Measurements from ENCODE around the gene BTBD9. TPM values are rescaled to one million over a fixed set of nuclear protein-coding genes. Genes with fewer than 3 reads are reported as not detected.

Gene BTBD9
- total and polyA plus RNA-seq, 2 of the 13 experiments (the other 11 are each of a cell fraction or from before 2014, with no cell fraction given), result 1.2 to 3.0 TPM

DNA sequence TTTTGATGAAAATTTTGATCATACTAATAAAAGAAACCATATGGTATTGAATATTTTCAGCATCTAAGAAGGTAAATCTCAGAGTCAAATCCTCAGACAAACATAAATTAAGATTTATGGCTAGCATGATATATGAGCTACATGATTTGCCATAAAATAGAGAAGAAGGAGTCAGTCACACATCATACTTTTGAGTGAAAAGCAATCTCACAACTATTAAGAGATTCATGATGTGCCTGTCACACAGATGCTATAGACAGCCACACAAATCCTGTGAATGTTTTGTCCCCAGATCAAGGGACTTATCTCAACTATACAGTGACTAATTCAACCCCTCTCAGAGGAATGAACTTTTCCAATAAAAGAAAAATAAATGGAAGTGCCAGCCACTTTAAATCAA lies 85.7 kb downstream of the BTBD9 start:
- POLR2A ChIA-PET, result no interaction called here
- TF ChIP-seq ZNF446 (CRISPR knock-in tag; IDR thresholded peaks at IDR 0.05), result no peak
- no peak for TF ChIP-seq GABPA (IDR thresholded peaks at IDR 0.05; ENCODE audit: low read depth, low read length)
- no peak for TF ChIP-seq GABPA (CRISPR knock-in tag; IDR thresholded peaks at IDR 0.05; ENCODE audit: low read depth)
- no peak for TF ChIP-seq SCMH1 (CRISPR knock-in tag; IDR thresholded peaks at IDR 0.05; ENCODE audit: borderline replicate concordance)
- TF ChIP-seq, protein P1, sequence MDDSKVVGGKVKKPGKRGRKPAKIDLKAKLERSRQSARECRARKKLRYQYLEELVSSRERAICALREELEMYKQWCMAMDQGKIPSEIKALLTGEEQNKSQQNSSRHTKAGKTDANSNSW (CRISPR knock-in tag; IDR thresholded peaks at IDR 0.05; ENCODE audit: borderline replicate concordance), result no peak
- no peak for TF ChIP-seq AGO2 (optimal IDR thresholded peaks at IDR 0.05; ENCODE audit: low read depth, low read length)
- TF ChIP-seq, protein P2, sequence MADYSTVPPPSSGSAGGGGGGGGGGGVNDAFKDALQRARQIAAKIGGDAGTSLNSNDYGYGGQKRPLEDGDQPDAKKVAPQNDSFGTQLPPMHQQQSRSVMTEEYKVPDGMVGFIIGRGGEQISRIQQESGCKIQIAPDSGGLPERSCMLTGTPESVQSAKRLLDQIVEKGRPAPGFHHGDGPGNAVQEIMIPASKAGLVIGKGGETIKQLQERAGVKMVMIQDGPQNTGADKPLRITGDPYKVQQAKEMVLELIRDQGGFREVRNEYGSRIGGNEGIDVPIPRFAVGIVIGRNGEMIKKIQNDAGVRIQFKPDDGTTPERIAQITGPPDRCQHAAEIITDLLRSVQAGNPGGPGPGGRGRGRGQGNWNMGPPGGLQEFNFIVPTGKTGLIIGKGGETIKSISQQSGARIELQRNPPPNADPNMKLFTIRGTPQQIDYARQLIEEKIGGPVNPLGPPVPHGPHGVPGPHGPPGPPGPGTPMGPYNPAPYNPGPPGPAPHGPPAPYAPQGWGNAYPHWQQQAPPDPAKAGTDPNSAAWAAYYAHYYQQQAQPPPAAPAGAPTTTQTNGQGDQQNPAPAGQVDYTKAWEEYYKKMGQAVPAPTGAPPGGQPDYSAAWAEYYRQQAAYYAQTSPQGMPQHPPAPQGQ (CRISPR knock-in tag; IDR thresholded peaks at IDR 0.05; ENCODE audit: borderline replicate concordance), result no peak
- Histone ChIP-seq H3K4me1 (ENCODE audit: insufficient read depth, low read length) (no peaks in the 10 kb centered on the region), H3K27me3 (ENCODE audit: control insufficient read depth in 1 of 2, insufficient read depth in 2 of 2, low read length in 2 of 2) (no peaks in the 10 kb centered on the region), H3K36me3 (replicated peaks in 1 of 2; ENCODE audit: control insufficient read depth in 1 of 2, insufficient read depth in 2 of 2, low read length in 2 of 2) (no peaks in the 10 kb centered on the region), H4K20me1 (ENCODE audit: insufficient read depth, low read length) (no peaks in the 10 kb centered on the region), H3K9me3 (ENCODE audit: low read length) (no peaks in the 10 kb centered on the region), H3K9ac (ENCODE audit: insufficient read depth, low read depth, low read length) (no peak overlapping the region), H3K4me2 (ENCODE audit: low read depth, low read length) (no peak overlapping the region), H2AFZ (ENCODE audit: low read length) (no peak overlapping the region), H3K4me3 (replicated peaks in 1 of 3; ENCODE audit: insufficient read depth in 1 of 3, low read depth in 2 of 3, low read length in 3 of 3) (no peak overlapping the region), H3K27ac (ENCODE audit: extremely low read length, insufficient read depth, low read length) (no peak overlapping the region), H3K79me2 (ENCODE audit: insufficient read depth, low read length) (no peaks in the 10 kb centered on the region)
- BruUV-seq (replicated peaks), result no TSS peak
- CTCF ChIA-PET (ENCODE audit: low intra/inter-chr PET ratio, low total read pairs), result no interaction called here
- ATAC-seq (no peak), DNase-seq (ENCODE audit: low spot score) (no peak), FAIRE-seq (no peak)
- in situ Hi-C loops (cut with HindIII; ENCODE audit: extremely low pct_ligation_motif_present, low pct_unique_long_range_greater_than_20kb) (no loop called here), intact Hi-C loops (cut with micrococcal nuclease; ENCODE audit: unreplicated experiment) (no loop called here)

DNA sequence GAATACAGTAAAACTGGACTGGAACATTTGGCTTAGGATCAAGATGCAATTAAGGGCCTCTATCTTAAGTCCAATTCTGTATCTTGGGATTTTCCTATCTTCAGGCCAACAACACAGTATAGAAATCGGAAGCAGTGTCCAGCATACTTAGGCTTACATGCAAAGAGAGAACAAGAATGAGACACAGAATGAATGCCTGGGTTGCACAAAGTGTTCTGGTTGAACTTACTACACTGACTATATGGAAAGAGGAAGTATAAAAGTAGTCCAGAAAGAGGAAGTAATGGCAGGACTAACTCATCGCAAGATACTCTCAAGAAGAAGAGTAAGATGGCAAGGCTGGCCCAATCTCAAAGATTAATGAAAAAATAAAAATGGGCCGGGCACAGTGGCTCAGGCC lies 87.6 kb downstream of the BTBD9 start:
- H4K20me1 ChIP-seq (ENCODE audit: insufficient read depth, low read length), result no peaks in the 10 kb centered on the region
- CTCF ChIA-PET (ENCODE audit: low intra/inter-chr PET ratio, low total read pairs), result no interaction called here
- BruUV-seq (replicated peaks), result no TSS peak
- no peaks in the 10 kb centered on the region for H3K27me3 ChIP-seq (ENCODE audit: control insufficient read depth in 1 of 2, insufficient read depth in 2 of 2, low read length in 2 of 2)
- no peak overlapping the region for H3K4me2 ChIP-seq (ENCODE audit: low read depth, low read length)
- no peak for FAIRE-seq
- POLR2A ChIA-PET, result no interaction called here
- DNase-seq (ENCODE audit: low spot score), result no peak
- 65% methylated on average over 3 of the region's 3 CpGs for WGBS (ENCODE audit: low lambda C conversion rate)
- no peaks in the 10 kb centered on the region for H3K79me2 ChIP-seq (ENCODE audit: insufficient read depth, low read length)
- no peaks in the 10 kb centered on the region for H3K9me3 ChIP-seq (ENCODE audit: low read length)
- no peak overlapping the region for H3K27ac ChIP-seq (ENCODE audit: extremely low read length, insufficient read depth, low read length)
- intact Hi-C loops (cut with micrococcal nuclease; ENCODE audit: unreplicated experiment) (no loop called here), in situ Hi-C loops (cut with HindIII; ENCODE audit: extremely low pct_ligation_motif_present, low pct_unique_long_range_greater_than_20kb) (no loop called here)
- ATAC-seq, result no peak
- H3K36me3 ChIP-seq (replicated peaks in 1 of 2; ENCODE audit: control insufficient read depth in 1 of 2, insufficient read depth in 2 of 2, low read length in 2 of 2), result no peaks in the 10 kb centered on the region
- H3K4me1 ChIP-seq (ENCODE audit: insufficient read depth, low read length), result no peaks in the 10 kb centered on the region
- no peak overlapping the region for H2AFZ ChIP-seq (ENCODE audit: low read length)
- H3K4me3 ChIP-seq (replicated peaks in 1 of 3; ENCODE audit: insufficient read depth in 1 of 3, low read depth in 2 of 3, low read length in 3 of 3), result no peak overlapping the region
- no peak overlapping the region for H3K9ac ChIP-seq (ENCODE audit: insufficient read depth, low read depth, low read length)
- no peak for TF ChIP-seq ZNF782 (CRISPR knock-in tag; IDR thresholded peaks at IDR 0.05; ENCODE audit: borderline replicate concordance)
- no peak for TF ChIP-seq ZNF891 (CRISPR knock-in tag; IDR thresholded peaks at IDR 0.05)
- TF ChIP-seq, protein P3, sequence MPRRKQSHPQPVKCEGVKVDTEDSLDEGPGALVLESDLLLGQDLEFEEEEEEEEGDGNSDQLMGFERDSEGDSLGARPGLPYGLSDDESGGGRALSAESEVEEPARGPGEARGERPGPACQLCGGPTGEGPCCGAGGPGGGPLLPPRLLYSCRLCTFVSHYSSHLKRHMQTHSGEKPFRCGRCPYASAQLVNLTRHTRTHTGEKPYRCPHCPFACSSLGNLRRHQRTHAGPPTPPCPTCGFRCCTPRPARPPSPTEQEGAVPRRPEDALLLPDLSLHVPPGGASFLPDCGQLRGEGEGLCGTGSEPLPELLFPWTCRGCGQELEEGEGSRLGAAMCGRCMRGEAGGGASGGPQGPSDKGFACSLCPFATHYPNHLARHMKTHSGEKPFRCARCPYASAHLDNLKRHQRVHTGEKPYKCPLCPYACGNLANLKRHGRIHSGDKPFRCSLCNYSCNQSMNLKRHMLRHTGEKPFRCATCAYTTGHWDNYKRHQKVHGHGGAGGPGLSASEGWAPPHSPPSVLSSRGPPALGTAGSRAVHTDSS (CRISPR knock-in tag; conservative IDR thresholded peaks at IDR 0.05), result no peak
- TF ChIP-seq RARG (CRISPR knock-in tag; IDR thresholded peaks at IDR 0.05; ENCODE audit: low read depth), result no peak
- TF ChIP-seq, protein P4, sequence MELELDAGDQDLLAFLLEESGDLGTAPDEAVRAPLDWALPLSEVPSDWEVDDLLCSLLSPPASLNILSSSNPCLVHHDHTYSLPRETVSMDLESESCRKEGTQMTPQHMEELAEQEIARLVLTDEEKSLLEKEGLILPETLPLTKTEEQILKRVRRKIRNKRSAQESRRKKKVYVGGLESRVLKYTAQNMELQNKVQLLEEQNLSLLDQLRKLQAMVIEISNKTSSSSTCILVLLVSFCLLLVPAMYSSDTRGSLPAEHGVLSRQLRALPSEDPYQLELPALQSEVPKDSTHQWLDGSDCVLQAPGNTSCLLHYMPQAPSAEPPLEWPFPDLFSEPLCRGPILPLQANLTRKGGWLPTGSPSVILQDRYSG (CRISPR knock-in tag; IDR thresholded peaks at IDR 0.05), result no peak
- TF ChIP-seq, protein P5, sequence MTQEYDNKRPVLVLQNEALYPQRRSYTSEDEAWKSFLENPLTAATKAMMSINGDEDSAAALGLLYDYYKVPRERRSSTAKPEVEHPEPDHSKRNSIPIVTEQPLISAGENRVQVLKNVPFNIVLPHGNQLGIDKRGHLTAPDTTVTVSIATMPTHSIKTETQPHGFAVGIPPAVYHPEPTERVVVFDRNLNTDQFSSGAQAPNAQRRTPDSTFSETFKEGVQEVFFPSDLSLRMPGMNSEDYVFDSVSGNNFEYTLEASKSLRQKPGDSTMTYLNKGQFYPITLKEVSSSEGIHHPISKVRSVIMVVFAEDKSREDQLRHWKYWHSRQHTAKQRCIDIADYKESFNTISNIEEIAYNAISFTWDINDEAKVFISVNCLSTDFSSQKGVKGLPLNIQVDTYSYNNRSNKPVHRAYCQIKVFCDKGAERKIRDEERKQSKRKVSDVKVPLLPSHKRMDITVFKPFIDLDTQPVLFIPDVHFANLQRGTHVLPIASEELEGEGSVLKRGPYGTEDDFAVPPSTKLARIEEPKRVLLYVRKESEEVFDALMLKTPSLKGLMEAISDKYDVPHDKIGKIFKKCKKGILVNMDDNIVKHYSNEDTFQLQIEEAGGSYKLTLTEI (CRISPR knock-in tag; conservative IDR thresholded peaks at IDR 0.05), result no peak
- no peak for TF ChIP-seq STAT5B (CRISPR knock-in tag; IDR thresholded peaks at IDR 0.05)
